Activated CD4-positive, alpha-beta memory T cell treated with anti-CD3 and anti-CD28 coated beads for 36 hours (primary cell): ENCODE measurements around the gene CDK3. TPM values are rescaled to one million over a fixed set of nuclear protein-coding genes. Genes with fewer than 3 reads are reported as not detected.

Experiments
- CTCF ChIA-PET: fragments of 350-600 bp; sonication (Branson Sonifier 250); formaldehyde crosslinking; loops from one replicate; lab custom pipeline; 2021; ENCODE audit warnings: antibody characterized with exemption, inconsistent platforms; lab: Charles Lee
- POLR2A ChIA-PET: fragments of 350-600 bp; sonication (Branson Sonifier 250); formaldehyde crosslinking; loops from one replicate; lab custom pipeline; 2021; ENCODE audit warnings: antibody characterized with exemption; lab: Charles Lee
- DNase-seq: peaks from one replicate; pipeline ENCODE4 v3.0.0-alpha.2; 2020
- H3K27ac Mint-ChIP-seq: one replicate; pipeline ENCODE4 v1.8.0; 2021; ENCODE audit warnings: mixed read lengths
- H3K27me3 Mint-ChIP-seq: one replicate; pipeline ENCODE4 v1.8.0; 2021; ENCODE audit warnings: mixed read lengths
- H3K36me3 Mint-ChIP-seq: one replicate; pipeline ENCODE4 v1.8.0; 2021; ENCODE audit warnings: mixed read lengths
- H3K4me1 Mint-ChIP-seq: one replicate; pipeline ENCODE4 v1.8.0; 2021; ENCODE audit warnings: low read depth, mixed read lengths
- H3K4me3 Mint-ChIP-seq: one replicate; pipeline ENCODE4 v1.8.0; 2021; ENCODE audit warnings: mild to moderate bottlenecking, mixed read lengths
- H3K9me3 Mint-ChIP-seq: one replicate; pipeline ENCODE4 v1.8.0; 2021; ENCODE audit warnings: mixed read lengths
- intact Hi-C: fragments of 100-400 bp; cut with micrococcal nuclease; formaldehyde crosslinking; loops from one replicate; pipeline ENCODE4 v1.15.1; 2023
- total RNA-seq, 2 experiments: library from RNA; stranded (reverse); gene quantifications; one replicate each; pipeline ENCODE4 v1.2.3, GENCODE V29; 2021

CDK3 gene
- total RNA-seq, 2 experiments from 2014 or later = 2.9 to 3.7 TPM

DNA sequence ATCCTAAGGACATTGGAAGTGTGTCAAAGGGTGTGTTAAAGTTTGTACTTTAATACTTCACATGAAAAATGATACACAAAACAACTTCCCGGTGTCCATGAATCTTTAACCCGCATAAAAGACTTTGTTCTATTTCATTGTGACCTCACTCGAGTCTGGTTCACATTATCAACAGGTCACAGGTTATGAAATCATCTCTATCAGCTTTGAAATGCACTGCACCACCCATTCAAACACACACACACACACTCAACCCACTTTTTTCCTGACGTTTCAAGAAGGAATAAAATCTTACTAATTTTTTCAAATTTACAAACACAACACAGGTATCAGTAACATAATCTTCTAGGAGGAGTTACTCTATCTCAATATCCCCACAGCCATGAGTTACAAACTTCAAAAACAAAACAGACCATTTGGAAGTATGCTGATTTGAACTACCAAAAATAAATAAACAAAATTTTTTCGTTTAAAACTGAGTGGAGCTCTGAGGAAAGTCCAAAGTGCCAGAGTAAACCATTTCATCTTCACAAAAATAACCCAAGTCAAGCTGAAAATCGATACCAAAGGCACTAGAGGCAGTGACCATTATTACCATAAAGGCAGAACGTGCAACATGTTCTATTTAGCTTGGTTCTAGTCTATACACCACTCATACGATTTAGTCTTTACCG is 24.3 kb upstream of the CDK3 start:
- no peak for DNase-seq
- H3K9me3 Mint-ChIP-seq = no peaks in the 10 kb centered on the region
- H3K4me1 Mint-ChIP-seq = peaks cover 41% of the 10 kb centered on the region
- H3K27me3 Mint-ChIP-seq = no peaks in the 10 kb centered on the region
- peaks cover 8% of the 10 kb centered on the region for H3K36me3 Mint-ChIP-seq
- intact Hi-C loops = no loop called here
- no peak overlapping the region for H3K27ac Mint-ChIP-seq
- H3K4me3 Mint-ChIP-seq = no peak overlapping the region
- ChIA-PET CTCF (no interaction called here), POLR2A (no interaction called here)

DNA sequence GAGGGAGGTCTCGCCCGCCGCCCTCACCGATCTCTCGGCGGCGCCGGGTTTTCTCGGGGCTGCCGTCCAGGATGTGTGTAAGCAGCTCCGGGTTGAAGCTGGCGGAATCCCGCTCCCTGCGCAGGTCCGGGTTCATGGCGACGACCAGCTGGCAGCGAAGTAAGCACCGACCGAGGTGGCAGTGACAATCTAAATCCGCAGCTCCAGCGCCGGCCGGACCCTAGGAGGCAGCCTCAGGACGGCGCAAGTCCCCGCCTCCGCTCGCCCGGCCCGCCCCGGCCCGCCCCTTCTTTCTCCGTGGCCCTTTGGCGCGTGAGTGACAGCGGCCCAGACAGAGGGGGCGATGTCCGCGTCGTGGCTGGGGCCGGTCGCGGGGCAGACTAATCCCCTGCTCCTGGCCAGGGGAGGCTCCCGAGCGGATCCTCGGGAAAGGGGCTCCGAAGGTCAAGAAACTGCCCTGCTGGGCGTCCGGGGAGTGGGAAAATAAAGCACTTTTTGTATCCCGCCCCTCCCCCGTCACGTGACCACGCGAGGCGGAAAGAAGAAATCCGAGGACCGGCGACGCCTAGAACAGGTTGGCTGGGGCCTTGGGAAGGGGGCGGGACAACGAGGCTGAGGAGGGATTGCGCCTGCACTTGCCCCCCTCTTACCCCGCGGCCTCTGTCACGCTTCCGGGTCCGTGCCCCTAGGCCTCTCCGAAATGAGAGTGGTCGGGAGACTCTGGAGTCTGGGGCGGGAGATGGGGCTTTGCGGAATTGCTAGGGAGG is 21.5 kb upstream of the CDK3 start, which contains the start of the genes ACOX1 and TEN1:
Gene ACOX1, minus strand, starts transcription at position 229 of the 767 bp plus-strand sequence. Its CDS starts 93 bp downstream, at position 136.
Gene TEN1, plus strand, starts transcription at position 303 of the 767 bp plus-strand sequence. CDS start 6,953 bp downstream, outside the sequence.
- peak; percentile 97 for DNase-seq
- Mint-ChIP-seq H3K4me1 (peaks cover 33% of the 10 kb centered on the region), H3K9me3 (no peaks in the 10 kb centered on the region), H3K4me3 (peak within 1 kb of the TSS; percentile 96), H3K27me3 (no peaks in the 10 kb centered on the region), H3K27ac (peak within 1 kb of the TSS; percentile 99), H3K36me3 (peaks cover 6% of the 10 kb centered on the region)
- ChIA-PET CTCF (interaction anchor here (0.6 to 1.6 kb wide), 7 partner anchors 14 to 301 kb away, joined by 3 to 7 read pairs (median 4); partner anchors contain the start of genes CDK3 and MRPL38), POLR2A (interaction anchor here (0.5 to 1.1 kb wide), 3 partner anchors 38 to 404 kb away, joined by 3 to 4 read pairs (median 3); partner anchors contain the start of genes FBF1 and TRIM47)
- intact Hi-C loops = loop anchor here (1.0 to 2.0 kb wide), 3 partner anchors 38 to 200 kb away; partner anchors contain the start of gene FBF1

GRCh38 chr17:75979705-75980187 is 20.9 kb upstream of the CDK3 start:
- peak overlapping the region; percentile 96 for H3K4me3 Mint-ChIP-seq
- no peaks in the 10 kb centered on the region for H3K27me3 Mint-ChIP-seq
- intact Hi-C loops = loop anchor here (1.0 to 2.0 kb wide), 3 partner anchors 38 to 201 kb away; partner anchors contain the start of gene FBF1
- H3K4me1 Mint-ChIP-seq = peaks cover 33% of the 10 kb centered on the region
- peaks cover 6% of the 10 kb centered on the region for H3K36me3 Mint-ChIP-seq
- POLR2A ChIA-PET = interaction anchor here (1.0 kb wide), 1 partner anchor 39 kb away, joined by 3 read pairs; the partner anchor contains the start of gene FBF1
- no peak for DNase-seq
- H3K27ac Mint-ChIP-seq = peak overlapping the region; percentile 99
- CTCF ChIA-PET = interaction anchor here (0.6 to 1.1 kb wide), 2 partner anchors 26 to 717 kb away, joined by 3 to 8 read pairs; no protein-coding TSS in a partner anchor
- H3K9me3 Mint-ChIP-seq = no peaks in the 10 kb centered on the region

- intact Hi-C loops = no loop called here
- ChIA-PET CTCF (interaction anchor here (0.6 to 1.1 kb wide), 3 partner anchors 24 to 718 kb away, joined by 3 to 8 read pairs (median 7); no protein-coding TSS in a partner anchor), POLR2A (interaction anchor here (0.6 to 1.0 kb wide), 3 partner anchors 10 to 390 kb away, joined by 3 read pairs; partner anchors contain the start of gene FBF1)
- H3K4me3 Mint-ChIP-seq = peak overlapping the region; percentile 96
- peak overlapping the region; percentile 99 for H3K27ac Mint-ChIP-seq
- peaks cover 6% of the 10 kb centered on the region for H3K36me3 Mint-ChIP-seq
- no peak for DNase-seq
- H3K27me3 Mint-ChIP-seq = no peaks in the 10 kb centered on the region
- peaks cover 33% of the 10 kb centered on the region for H3K4me1 Mint-ChIP-seq
- H3K9me3 Mint-ChIP-seq = no peaks in the 10 kb centered on the region
Observed at GRCh38 chr17:75980188-75981018, 20.3 kb upstream of the CDK3 start.

GRCh38 chr17:75981019-75981615 is 19.5 kb upstream of the CDK3 start:
- POLR2A ChIA-PET = interaction anchor here (0.6 to 1.0 kb wide), 2 partner anchors 9 to 40 kb away, joined by 3 read pairs; partner anchors contain the start of gene FBF1
- no peaks in the 10 kb centered on the region for H3K27me3 Mint-ChIP-seq
- CTCF ChIA-PET = interaction anchor here (0.9 to 1.2 kb wide), 3 partner anchors 22 to 25 kb away, joined by 3 to 8 read pairs (median 7); no protein-coding TSS in a partner anchor
- H3K4me1 Mint-ChIP-seq = peaks cover 28% of the 10 kb centered on the region
- DNase-seq = no peak
- peaks cover 5% of the 10 kb centered on the region for H3K36me3 Mint-ChIP-seq
- H3K27ac Mint-ChIP-seq = no peak overlapping the region
- no peaks in the 10 kb centered on the region for H3K9me3 Mint-ChIP-seq
- intact Hi-C loops = no loop called here
- H3K4me3 Mint-ChIP-seq = no peak overlapping the region

- peaks cover 11% of the 10 kb centered on the region for H3K4me1 Mint-ChIP-seq
- ChIA-PET CTCF (interaction anchor here (0.6 to 1.6 kb wide), 4 partner anchors 10 to 78 kb away, joined by 3 to 4 read pairs (median 4); partner anchors contain the start of gene CDK3), POLR2A (no interaction called here)
- H3K36me3 Mint-ChIP-seq = no peaks in the 10 kb centered on the region
- no peak overlapping the region for H3K4me3 Mint-ChIP-seq
- H3K27ac Mint-ChIP-seq = no peak overlapping the region
- intact Hi-C loops = no loop called here
- no peaks in the 10 kb centered on the region for H3K27me3 Mint-ChIP-seq
- no peaks in the 10 kb centered on the region for H3K9me3 Mint-ChIP-seq
- DNase-seq = no peak
Observed at GRCh38 chr17:75983501-75984181, 17.0 kb upstream of the CDK3 start.

GRCh38 chr17:75985986-75986385 is 14.7 kb upstream of the CDK3 start:
- H3K27ac Mint-ChIP-seq = no peak overlapping the region
- no peaks in the 10 kb centered on the region for H3K27me3 Mint-ChIP-seq
- no peaks in the 10 kb centered on the region for H3K4me1 Mint-ChIP-seq
- ChIA-PET POLR2A (no interaction called here), CTCF (no interaction called here)
- no peaks in the 10 kb centered on the region for H3K9me3 Mint-ChIP-seq
- no peak for DNase-seq
- intact Hi-C loops = no loop called here
- H3K4me3 Mint-ChIP-seq = no peak overlapping the region
- no peaks in the 10 kb centered on the region for H3K36me3 Mint-ChIP-seq

DNA sequence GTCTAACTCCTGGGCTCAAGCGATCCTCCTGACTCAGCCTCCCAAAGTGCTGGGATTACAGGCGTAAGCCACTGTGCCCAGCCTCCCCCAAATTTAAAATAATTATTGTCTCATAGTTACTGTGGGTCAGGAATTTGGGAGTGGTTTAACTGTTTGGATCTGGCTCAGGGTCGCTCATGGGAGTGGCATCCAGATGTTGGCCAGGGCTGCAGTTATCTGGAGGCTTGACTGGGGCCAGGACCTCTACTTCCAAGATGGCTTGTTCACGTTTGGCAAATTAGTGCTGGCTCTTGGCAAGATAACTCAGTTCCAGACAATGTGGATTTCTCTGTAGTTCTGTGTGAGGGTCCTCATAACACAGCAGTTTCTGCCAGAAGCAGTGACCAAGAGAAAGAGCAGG is 13.6 kb upstream of the CDK3 start:
- H3K36me3 Mint-ChIP-seq = no peaks in the 10 kb centered on the region
- ChIA-PET CTCF (interaction anchor here (0.9 kb wide), 1 partner anchor 60 kb away, joined by 3 read pairs; no protein-coding TSS in a partner anchor), POLR2A (no interaction called here)
- no peak for DNase-seq
- H3K4me3 Mint-ChIP-seq = no peak overlapping the region
- no peak overlapping the region for H3K27ac Mint-ChIP-seq
- intact Hi-C loops = no loop called here
- no peaks in the 10 kb centered on the region for H3K27me3 Mint-ChIP-seq
- no peaks in the 10 kb centered on the region for H3K9me3 Mint-ChIP-seq
- no peaks in the 10 kb centered on the region for H3K4me1 Mint-ChIP-seq

- peaks cover 5% of the 10 kb centered on the region for H3K36me3 Mint-ChIP-seq
- no peak overlapping the region for H3K4me3 Mint-ChIP-seq
- ChIA-PET CTCF (interaction anchor here (0.6 to 3.7 kb wide), 2 partner anchors 9 to 394 kb away, joined by 3 to 14 read pairs; partner anchors contain the start of gene CDK3), POLR2A (no interaction called here)
- H3K27me3 Mint-ChIP-seq = no peaks in the 10 kb centered on the region
- no peak overlapping the region for H3K27ac Mint-ChIP-seq
- DNase-seq = no peak
- H3K9me3 Mint-ChIP-seq = no peaks in the 10 kb centered on the region
- intact Hi-C loops = no loop called here
- peaks cover 2% of the 10 kb centered on the region for H3K4me1 Mint-ChIP-seq
Observed at GRCh38 chr17:75991396-75991795, 9.3 kb upstream of the CDK3 start.

DNA sequence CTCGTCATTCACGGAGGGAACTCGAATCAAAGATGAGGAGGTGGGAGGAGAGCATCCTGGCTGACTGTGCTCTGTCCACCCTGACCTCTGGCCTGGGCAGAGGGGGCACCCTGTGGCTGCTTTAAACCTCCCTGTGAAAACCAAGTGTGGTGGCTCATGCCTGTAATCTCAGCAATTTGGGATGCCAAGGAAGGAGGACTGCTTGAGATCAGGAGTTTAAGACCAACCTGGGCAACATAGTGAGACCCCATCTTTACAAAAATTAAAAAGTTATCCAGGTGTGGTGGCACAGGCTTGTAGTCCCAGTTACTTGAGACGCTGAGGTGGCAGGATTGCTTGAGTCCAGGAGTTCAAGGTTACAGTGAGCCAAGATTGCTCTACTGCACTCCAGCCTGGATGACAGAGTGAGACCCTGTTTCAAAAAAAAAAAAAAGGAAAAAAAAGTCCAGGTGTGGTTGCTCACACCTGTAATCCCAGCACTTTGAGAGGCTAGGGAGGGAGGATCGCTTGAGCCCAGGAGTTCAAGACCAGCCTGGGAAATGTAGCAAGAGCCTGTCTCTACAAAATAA is 5.8 kb upstream of the CDK3 start:
- no peak for DNase-seq
- H3K27ac Mint-ChIP-seq = no peak overlapping the region
- H3K4me3 Mint-ChIP-seq = no peak overlapping the region
- H3K9me3 Mint-ChIP-seq = no peaks in the 10 kb centered on the region
- ChIA-PET CTCF (interaction anchor here (1.2 to 11.7 kb wide), 2 partner anchors 19 to 20 kb away, joined by 3 to 170 read pairs; no protein-coding TSS in a partner anchor), POLR2A (no interaction called here)
- peaks cover 5% of the 10 kb centered on the region for H3K36me3 Mint-ChIP-seq
- peaks cover 16% of the 10 kb centered on the region for H3K4me1 Mint-ChIP-seq
- H3K27me3 Mint-ChIP-seq = no peaks in the 10 kb centered on the region
- intact Hi-C loops = no loop called here
